ENCODE results near the gene ACAD11. TPM values are rescaled to one million over a fixed set of nuclear protein-coding genes. Genes with fewer than 3 reads are reported as not detected.

Gene ACAD11
- total RNA-seq, 2 experiments from 2014 or later = 18.5 to 19.4 TPM

- no peaks in the 10 kb centered on the region for H3K4me1 Mint-ChIP-seq
- ATAC-seq (ENCODE audit: low read depth) = no peak
- no peak overlapping the region for H3K27ac Mint-ChIP-seq
- H3K36me3 Mint-ChIP-seq = peaks cover 21% of the 10 kb centered on the region
- DNase-seq = no peak
- H3K4me3 Mint-ChIP-seq = no peak overlapping the region
- H3K27me3 Mint-ChIP-seq = no peaks in the 10 kb centered on the region
- no peaks in the 10 kb centered on the region for H3K9me3 Mint-ChIP-seq
- POLR2A ChIA-PET = no interaction called here
Measured at GRCh38 chr3:132530624-132531023, 129.0 kb downstream of the ACAD11 start.

GRCh38 chr3:132522353-132522752 lies 137.3 kb downstream of the ACAD11 start:
- ATAC-seq (ENCODE audit: low read depth) (peak; percentile 90), DNase-seq (no peak)
- POLR2A ChIA-PET = no interaction called here
- peaks cover 53% of the 10 kb centered on the region for H3K36me3 Mint-ChIP-seq
- peak overlapping the region; percentile 66 for H3K27ac Mint-ChIP-seq
- peak overlapping the region; percentile 63 for H3K4me3 Mint-ChIP-seq
- no peaks in the 10 kb centered on the region for H3K27me3 Mint-ChIP-seq
- no peaks in the 10 kb centered on the region for H3K9me3 Mint-ChIP-seq
- H3K4me1 Mint-ChIP-seq = peaks cover 14% of the 10 kb centered on the region

GRCh38 chr3:132521901-132522300 lies 137.7 kb downstream of the ACAD11 start:
- Mint-ChIP-seq H3K4me3 (peak overlapping the region; percentile 63), H3K27me3 (no peaks in the 10 kb centered on the region), H3K4me1 (peaks cover 14% of the 10 kb centered on the region), H3K9me3 (no peaks in the 10 kb centered on the region), H3K27ac (peak overlapping the region; percentile 66), H3K36me3 (peaks cover 56% of the 10 kb centered on the region)
- POLR2A ChIA-PET = no interaction called here
- DNase-seq (no peak), ATAC-seq (ENCODE audit: low read depth) (no peak)

- Mint-ChIP-seq H3K9me3 (no peaks in the 10 kb centered on the region), H3K36me3 (peaks cover 58% of the 10 kb centered on the region), H3K4me3 (no peak overlapping the region), H3K4me1 (peaks cover 16% of the 10 kb centered on the region), H3K27me3 (no peaks in the 10 kb centered on the region), H3K27ac (no peak overlapping the region)
- POLR2A ChIA-PET = interaction anchor here (0.8 kb wide), 1 partner anchor 141 kb away, joined by 3 read pairs; no protein-coding TSS in a partner anchor
- DNase-seq = no peak
- no peak for ATAC-seq (ENCODE audit: low read depth)
Measured at GRCh38 chr3:132519914-132520313, 139.7 kb downstream of the ACAD11 start.

GRCh38 chr3:132517311-132517710 lies 142.3 kb downstream of the ACAD11 start:
- Mint-ChIP-seq H3K36me3 (peaks cover 54% of the 10 kb centered on the region), H3K27ac (no peak overlapping the region)

GRCh38 chr3:132513057-132513456 lies 146.6 kb downstream of the ACAD11 start:
- POLR2A ChIA-PET = no interaction called here

More at GRCh38 chr3:132517311-132517710, 142.3 kb downstream of the ACAD11 start:
- POLR2A ChIA-PET = no interaction called here
- peaks cover 9% of the 10 kb centered on the region for H3K4me1 Mint-ChIP-seq
- no peaks in the 10 kb centered on the region for H3K9me3 Mint-ChIP-seq
- DNase-seq = no peak
- ATAC-seq (ENCODE audit: low read depth) = no peak
- no peaks in the 10 kb centered on the region for H3K27me3 Mint-ChIP-seq
- H3K4me3 Mint-ChIP-seq = no peak overlapping the region

GRCh38 chr3:132509506-132509905 lies 150.1 kb downstream of the ACAD11 start:
- ATAC-seq (ENCODE audit: low read depth) = no peak
- H3K9me3 Mint-ChIP-seq = no peaks in the 10 kb centered on the region
- no peak overlapping the region for H3K4me3 Mint-ChIP-seq
- POLR2A ChIA-PET = no interaction called here
- peaks cover 4% of the 10 kb centered on the region for H3K4me1 Mint-ChIP-seq
- H3K27me3 Mint-ChIP-seq = no peaks in the 10 kb centered on the region
- no peak overlapping the region for H3K27ac Mint-ChIP-seq
- H3K36me3 Mint-ChIP-seq = peaks cover 40% of the 10 kb centered on the region
- DNase-seq = no peak

More at GRCh38 chr3:132513057-132513456, 146.6 kb downstream of the ACAD11 start:
- no peak overlapping the region for H3K4me3 Mint-ChIP-seq
- H3K4me1 Mint-ChIP-seq = peaks cover 7% of the 10 kb centered on the region
- H3K9me3 Mint-ChIP-seq = no peaks in the 10 kb centered on the region
- H3K36me3 Mint-ChIP-seq = peaks cover 45% of the 10 kb centered on the region
- H3K27me3 Mint-ChIP-seq = no peaks in the 10 kb centered on the region
- DNase-seq (no peak), ATAC-seq (ENCODE audit: low read depth) (no peak)
- no peak overlapping the region for H3K27ac Mint-ChIP-seq

- no peaks in the 10 kb centered on the region for H3K9me3 Mint-ChIP-seq
- no peak overlapping the region for H3K27ac Mint-ChIP-seq
- H3K36me3 Mint-ChIP-seq = peaks cover 38% of the 10 kb centered on the region
- no peaks in the 10 kb centered on the region for H3K27me3 Mint-ChIP-seq
- H3K4me3 Mint-ChIP-seq = no peak overlapping the region
- ATAC-seq (ENCODE audit: low read depth) (no peak), DNase-seq (no peak)
- POLR2A ChIA-PET = no interaction called here
- peaks cover 4% of the 10 kb centered on the region for H3K4me1 Mint-ChIP-seq
Measured at GRCh38 chr3:132509096-132509495, 150.5 kb downstream of the ACAD11 start.

Other genes with a start within 250 kb of the ACAD11 start
- 10 to 100 TPM; 38.5 to 40.4 TPM for gene DNAJC13, start 242.3 kb downstream of the ACAD11 start, total RNA-seq
- gene ACKR4, start 62.5 kb downstream of the ACAD11 start, total RNA-seq = not detected
- 10 to 100 TPM; 33.6 to 43.3 TPM for gene UBA5, start 520 bp upstream of the ACAD11 start, total RNA-seq
- 10 to 100 TPM; 31.5 to 32.2 TPM for gene NPHP3, start 62.6 kb upstream of the ACAD11 start, total RNA-seq